Posterior vena cava (tissue), 2 donors: ENCODE results near the gene ATIC. TPM values are rescaled to one million over a fixed set of nuclear protein-coding genes. Genes with fewer than 3 reads are reported as not detected.
"Not testable (repeated sequence)": the region's sequence is repeated elsewhere in the genome, so short reads cannot be mapped to it uniquely, and the experiment has no call there.

Source experiments
- DNase-seq: peaks from one replicate; pipeline ENCODE4 v3.0.0-alpha.2; 2020; ENCODE audit warnings: low spot score
- intact Hi-C, 2 donors: fragments of 100-400 bp; cut with DNase I; formaldehyde crosslinking; loops; one replicate each; pipeline versions ENCODE4 v1.14.1 to v1.14.2; 2022 to 2023
- total RNA-seq, 2 donors: library from RNA; stranded (reverse); fragmentation: NEBNext Ultra II Directional; extraction: Animal tissue kit (Norgen Biotek cat#: 25700); gene quantifications; one replicate each; pipeline ENCODE4 v1.2.1, GENCODE V29; 2021
- donor health status: DM: yes; HTN: yes; CAD: no.
- donor health status: DM: yes; HTN: yes; CAD: no.

Gene ATIC
- total RNA-seq, 2 donors from 2014 or later: 52.2 to 57.7 TPM

GRCh38 chr2:215301994-215302393, 9.9 kb upstream of the ATIC start:
- intact Hi-C loops: no loop called here
- DNase-seq: no peak

- intact Hi-C loops, DNase-seq: not testable (repeated sequence)
These were observed 617 bp upstream of the ATIC start for GRCh38 chr2:215311259-215311624.

DNA sequence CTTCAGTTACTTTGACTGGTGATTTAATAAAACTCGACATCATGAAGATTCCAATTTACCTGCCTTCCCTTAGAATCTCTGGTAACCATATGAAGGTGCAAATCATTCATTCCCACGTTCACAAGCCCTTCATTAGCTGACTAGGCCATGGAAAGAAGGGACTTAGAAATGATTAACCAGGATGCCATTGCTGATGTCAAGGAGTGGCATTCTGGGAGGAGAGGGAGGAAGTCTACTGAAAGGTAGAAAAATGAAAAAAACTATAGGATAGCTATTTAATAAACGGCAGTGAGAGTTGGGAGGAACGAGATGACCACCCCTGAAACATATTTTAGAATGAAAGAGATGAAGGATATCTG, 1.4 kb downstream of the ATIC start:
- intact Hi-C loops: no loop called here
- DNase-seq: no peak

DNA sequence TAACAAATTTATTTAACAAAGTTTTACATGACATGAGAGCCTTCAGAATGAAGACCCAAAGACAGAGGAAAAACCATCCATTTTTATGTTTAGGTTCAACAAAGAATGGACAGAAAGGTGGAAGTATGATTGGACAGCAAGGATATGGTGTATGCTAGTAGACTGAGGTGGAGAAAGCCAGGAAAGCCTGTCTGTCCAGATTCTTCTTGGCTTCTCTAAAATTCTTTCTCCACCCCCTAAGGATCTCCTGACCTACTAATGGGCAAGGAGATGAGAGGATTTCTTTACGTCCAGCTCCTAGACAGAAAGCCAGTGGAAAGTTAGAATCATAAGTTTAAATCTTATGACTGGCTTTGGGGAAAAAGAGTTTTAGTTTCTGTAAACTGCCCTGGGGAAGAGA, 3.0 kb downstream of the ATIC start:
- intact Hi-C loops: no loop called here
- DNase-seq: no peak

DNA sequence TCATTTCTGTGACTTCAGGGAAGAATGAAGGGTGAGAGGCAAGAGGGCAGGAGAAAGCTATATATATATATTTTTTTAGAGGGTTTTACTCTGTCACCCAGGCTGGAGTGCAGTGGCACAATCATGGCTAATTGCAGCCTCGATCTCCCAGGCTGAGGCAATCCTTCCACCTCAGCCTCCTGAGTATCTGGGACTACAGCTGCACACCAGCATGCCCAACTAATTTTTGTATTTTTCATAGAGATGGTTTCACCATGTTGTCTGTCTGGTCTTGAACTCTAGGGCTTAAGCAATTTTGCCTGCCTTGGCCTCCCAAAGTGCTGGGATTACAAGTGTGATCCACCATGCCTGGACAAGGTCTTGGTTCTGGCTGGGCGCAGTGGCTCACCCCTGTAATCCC, 3.4 kb downstream of the ATIC start:
- intact Hi-C loops: no loop called here
- DNase-seq: no peak

GRCh38 chr2:215316336-215316735, 4.5 kb downstream of the ATIC start:
- DNase-seq: no peak
- intact Hi-C loops: no loop called here

- intact Hi-C loops: no loop called here
- no peak for DNase-seq
These were observed 7.6 kb downstream of the ATIC start for GRCh38 chr2:215319500-215319899.

GRCh38 chr2:215320102-215320501, 8.2 kb downstream of the ATIC start:
- no peak for DNase-seq
- intact Hi-C loops: no loop called here

DNA sequence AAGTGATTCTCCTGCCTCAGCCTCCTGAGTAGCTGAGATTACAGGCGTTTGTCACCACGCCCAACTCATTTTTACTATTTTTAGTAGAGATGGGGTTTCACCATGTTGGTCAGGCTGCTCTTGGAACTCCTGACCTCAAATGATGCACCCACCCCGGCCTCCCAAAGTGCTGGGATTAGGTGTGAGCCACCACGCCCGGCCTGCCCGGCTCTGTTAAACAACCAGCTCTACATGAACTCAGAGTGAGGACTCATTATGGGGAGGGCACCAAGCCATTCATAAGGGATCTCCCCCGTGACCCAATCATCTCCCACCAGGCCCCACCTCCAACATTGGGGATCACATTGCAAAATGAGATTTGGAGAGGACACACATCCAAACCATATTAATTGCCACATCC, 8.8 kb downstream of the ATIC start:
- no peak for DNase-seq
- intact Hi-C loops: no loop called here

DNA sequence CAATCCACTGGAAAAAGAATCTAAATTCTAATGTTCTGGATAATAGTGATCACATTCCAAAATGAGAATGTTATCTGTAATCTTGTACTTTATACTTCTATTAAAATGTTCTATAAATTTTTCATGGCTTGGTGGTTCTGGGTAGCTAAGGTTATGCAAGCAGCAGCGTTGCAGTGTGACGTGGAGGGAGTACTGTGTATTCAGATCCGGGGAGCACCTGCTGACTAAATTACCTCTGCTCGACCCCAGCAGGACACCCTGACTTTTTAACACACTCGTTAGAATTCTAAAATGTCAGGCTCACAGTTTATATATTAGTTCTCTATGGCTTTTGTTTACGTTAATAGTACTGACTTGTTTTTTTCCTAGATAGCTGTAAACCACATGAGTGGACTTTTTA, 13.0 kb downstream of the ATIC start:
- intact Hi-C loops: no loop called here
- DNase-seq: no peak

- intact Hi-C loops: no loop called here
- no peak for DNase-seq
These were observed 16.2 kb downstream of the ATIC start for GRCh38 chr2:215328066-215328465.

- DNase-seq: no peak
- intact Hi-C loops: no loop called here
These were observed 21.2 kb downstream of the ATIC start for GRCh38 chr2:215332872-215333595.

GRCh38 chr2:215338883-215339679, 27.2 kb downstream of the ATIC start:
- DNase-seq: no peak
- intact Hi-C loops: no loop called here

- no peak for DNase-seq
- intact Hi-C loops: no loop called here
These were observed 36.0 kb downstream of the ATIC start for GRCh38 chr2:215347878-215348277.

DNA sequence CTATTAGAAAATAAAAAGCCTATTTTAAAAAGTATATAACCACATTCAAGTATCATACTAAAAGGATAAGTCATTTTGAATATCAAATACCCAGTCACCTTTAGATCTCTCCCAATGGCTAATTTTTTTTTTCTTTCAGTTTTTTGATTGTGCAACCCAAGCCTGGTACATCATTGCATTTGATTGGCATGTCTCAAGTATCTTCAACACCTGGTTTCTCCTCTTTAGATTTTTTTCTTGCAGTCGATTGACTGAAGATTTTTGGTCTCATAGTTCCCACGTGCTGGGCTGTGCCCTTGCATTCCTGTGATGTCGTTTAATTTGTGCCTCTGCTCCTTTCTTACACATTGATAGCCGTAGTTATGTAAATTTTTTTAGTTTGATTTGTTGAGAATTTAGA, 40.7 kb downstream of the ATIC start:
- DNase-seq: no peak
- intact Hi-C loops: no loop called here

- intact Hi-C loops: no loop called here
- DNase-seq: no peak
These were observed 43.2 kb downstream of the ATIC start for GRCh38 chr2:215354771-215355695.

DNA sequence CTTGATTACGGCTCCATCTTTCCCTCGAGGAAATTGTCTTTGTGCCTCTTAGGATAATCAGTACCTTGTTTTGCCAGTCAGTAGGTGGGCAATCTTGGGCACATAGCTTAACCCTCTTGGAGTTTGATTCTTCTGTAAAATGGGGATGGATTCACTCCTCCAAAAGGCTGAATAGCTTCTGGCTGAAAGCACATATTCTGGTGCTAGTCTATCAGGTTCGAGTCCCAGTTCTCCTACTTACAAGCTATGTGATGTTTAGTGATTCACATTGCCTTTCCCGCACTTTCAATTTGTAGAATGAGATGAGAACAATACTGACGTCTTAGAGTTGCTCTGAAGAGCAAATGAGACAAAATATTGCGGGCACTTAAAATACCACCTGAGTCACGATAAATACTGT, 43.9 kb downstream of the ATIC start:
- DNase-seq: no peak
- intact Hi-C loops: no loop called here

- intact Hi-C loops: no loop called here
- no peak for DNase-seq
These were observed 44.6 kb downstream of the ATIC start for GRCh38 chr2:215356334-215356947.

GRCh38 chr2:215356948-215357461, 45.1 kb downstream of the ATIC start:
- DNase-seq: no peak
- intact Hi-C loops: no loop called here
